ENCODE results near the gene GLYATL1B.
"Not testable (repeated sequence)": the region's sequence is repeated elsewhere in the genome, so short reads cannot be mapped to it uniquely, and the experiment has no call there.

GLYATL1B gene

DNA sequence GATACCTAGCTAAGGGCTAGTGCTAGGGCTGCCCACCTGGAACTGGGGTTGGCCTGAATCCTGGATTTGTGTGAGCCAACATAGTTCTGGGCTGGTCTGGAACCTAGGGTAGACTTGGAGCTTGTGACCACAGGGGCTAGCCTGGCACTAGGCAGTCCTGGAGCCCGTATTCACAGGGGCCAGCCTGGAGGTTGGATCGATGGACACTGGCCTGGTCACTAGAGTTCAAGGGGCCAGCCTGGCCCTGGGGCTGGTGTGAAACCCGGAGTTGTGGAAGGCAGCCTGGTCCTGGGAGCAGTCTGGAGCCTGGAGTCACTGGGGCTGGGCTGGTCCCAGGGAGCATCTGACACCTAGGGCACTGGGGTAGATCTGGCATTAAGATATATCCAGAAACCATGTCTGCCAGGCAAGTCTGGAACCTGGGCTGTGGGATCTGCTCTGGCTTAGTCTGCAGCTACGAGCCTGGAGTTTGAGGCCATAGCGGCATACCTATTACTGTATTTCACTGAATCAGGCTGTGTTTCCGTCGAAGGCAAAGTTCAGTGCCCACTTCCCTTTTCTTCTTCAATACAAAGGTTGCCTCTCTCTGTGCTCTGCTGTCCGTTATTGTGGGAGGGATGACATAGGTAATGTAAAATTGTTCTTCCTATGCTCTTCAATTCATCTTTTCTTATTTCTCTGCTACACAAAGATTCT lies 9.1 kb upstream of the GLYATL1B start:
- H3K27me3 ChIP-seq (ENCODE audit: control insufficient read depth, insufficient read depth, low read length): no peaks in the 10 kb centered on the region
- H3K27ac ChIP-seq (ENCODE audit: low read depth, low read length): no peak overlapping the region
- no peaks in the 10 kb centered on the region for H3K4me1 ChIP-seq (ENCODE audit: control insufficient read depth, insufficient read depth, low read length)

DNA sequence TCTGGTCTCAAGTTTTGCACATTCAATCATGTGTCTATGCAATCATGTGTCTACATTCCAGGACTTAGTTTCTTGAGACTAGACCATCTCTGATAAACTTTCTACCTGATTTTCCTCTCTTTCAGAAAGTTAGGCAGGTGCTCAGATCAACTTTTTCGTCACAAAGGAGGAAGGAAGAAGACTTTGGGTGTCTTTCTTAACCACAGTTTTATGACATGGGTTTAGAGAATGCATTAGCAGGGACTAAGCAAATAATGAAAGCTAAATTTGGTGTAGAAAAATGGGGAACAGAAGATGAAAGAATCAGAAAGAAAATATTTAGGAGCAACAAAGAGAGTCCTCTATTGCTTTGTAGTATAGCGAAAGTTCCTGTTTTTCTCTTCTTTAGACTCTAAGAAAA lies 7.7 kb upstream of the GLYATL1B start:
- no peak overlapping the region for H3K4me3 ChIP-seq (ENCODE audit: low read length)
- H3K27me3 ChIP-seq (ENCODE audit: control insufficient read depth, insufficient read depth, low read length): no peaks in the 10 kb centered on the region
- no peak overlapping the region for H3K27ac ChIP-seq (ENCODE audit: low read depth, low read length)
- no peaks in the 10 kb centered on the region for H3K36me3 ChIP-seq (ENCODE audit: control insufficient read depth, insufficient read depth, low read length)
- no peaks in the 10 kb centered on the region for H3K4me1 ChIP-seq (ENCODE audit: control insufficient read depth, insufficient read depth, low read length)
- no peak overlapping the region for H3K9ac ChIP-seq (ENCODE audit: low read length)

More for the DNA sequence above, 9.1 kb upstream of the GLYATL1B start:
- Histone ChIP-seq H3K4me3 (ENCODE audit: low read length) (no peak overlapping the region), H3K36me3 (ENCODE audit: control insufficient read depth, insufficient read depth, low read length) (no peaks in the 10 kb centered on the region), H3K9ac (ENCODE audit: low read length) (no peak overlapping the region)

DNA sequence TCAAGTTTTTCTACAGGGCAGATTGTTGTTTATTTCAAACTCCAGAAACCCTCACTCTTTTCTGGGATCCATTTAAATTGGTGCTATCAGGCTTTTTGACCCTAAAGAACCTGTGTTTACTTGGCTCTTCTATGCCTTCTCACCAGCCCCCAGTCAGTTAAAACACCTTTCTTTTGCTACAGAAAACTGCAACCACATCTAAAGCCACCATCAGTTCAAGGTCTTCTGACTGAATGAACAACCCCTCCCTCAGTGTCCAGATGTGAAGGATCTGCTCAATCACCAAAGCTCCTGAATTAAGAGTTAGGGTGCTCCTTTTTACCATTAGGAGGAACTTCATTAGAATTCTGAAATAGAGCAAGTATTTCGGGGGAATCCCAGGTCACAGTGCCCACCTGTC lies 7.0 kb upstream of the GLYATL1B start:
- Histone ChIP-seq H3K36me3 (ENCODE audit: control insufficient read depth, insufficient read depth, low read length) (no peaks in the 10 kb centered on the region), H3K27ac (ENCODE audit: low read depth, low read length) (no peak overlapping the region), H3K9ac (ENCODE audit: low read length) (no peak overlapping the region), H3K4me3 (ENCODE audit: low read length) (no peak overlapping the region), H3K27me3 (ENCODE audit: control insufficient read depth, insufficient read depth, low read length) (no peaks in the 10 kb centered on the region), H3K4me1 (ENCODE audit: control insufficient read depth, insufficient read depth, low read length) (no peaks in the 10 kb centered on the region)

DNA sequence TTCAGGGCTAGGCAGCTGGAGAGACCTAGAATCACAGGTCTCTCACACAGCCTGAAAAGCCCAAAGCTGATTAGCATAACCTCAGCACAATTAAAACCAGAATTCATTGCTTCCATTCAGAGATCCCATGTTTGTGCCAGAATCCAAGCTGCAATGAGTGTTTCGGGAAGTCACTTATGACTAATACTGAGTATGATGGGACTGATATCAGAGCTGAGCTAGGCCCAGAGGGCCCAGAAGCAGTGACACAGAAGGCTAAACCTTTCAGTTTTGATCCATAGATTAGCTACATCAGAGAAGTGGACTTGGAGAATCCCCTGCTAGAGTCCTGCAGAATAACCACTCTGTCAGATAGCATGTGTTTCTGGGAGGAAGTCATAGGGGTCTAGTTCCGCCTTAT lies 5.7 kb upstream of the GLYATL1B start:
- not testable (repeated sequence) for H3K36me3 ChIP-seq (ENCODE audit: control insufficient read depth, insufficient read depth, low read length); H3K27me3 ChIP-seq (ENCODE audit: control insufficient read depth, insufficient read depth, low read length); H3K27ac ChIP-seq (ENCODE audit: low read depth, low read length); H3K9ac ChIP-seq (ENCODE audit: low read length); H3K4me1 ChIP-seq (ENCODE audit: control insufficient read depth, insufficient read depth, low read length); H3K4me3 ChIP-seq (ENCODE audit: low read length)

DNA sequence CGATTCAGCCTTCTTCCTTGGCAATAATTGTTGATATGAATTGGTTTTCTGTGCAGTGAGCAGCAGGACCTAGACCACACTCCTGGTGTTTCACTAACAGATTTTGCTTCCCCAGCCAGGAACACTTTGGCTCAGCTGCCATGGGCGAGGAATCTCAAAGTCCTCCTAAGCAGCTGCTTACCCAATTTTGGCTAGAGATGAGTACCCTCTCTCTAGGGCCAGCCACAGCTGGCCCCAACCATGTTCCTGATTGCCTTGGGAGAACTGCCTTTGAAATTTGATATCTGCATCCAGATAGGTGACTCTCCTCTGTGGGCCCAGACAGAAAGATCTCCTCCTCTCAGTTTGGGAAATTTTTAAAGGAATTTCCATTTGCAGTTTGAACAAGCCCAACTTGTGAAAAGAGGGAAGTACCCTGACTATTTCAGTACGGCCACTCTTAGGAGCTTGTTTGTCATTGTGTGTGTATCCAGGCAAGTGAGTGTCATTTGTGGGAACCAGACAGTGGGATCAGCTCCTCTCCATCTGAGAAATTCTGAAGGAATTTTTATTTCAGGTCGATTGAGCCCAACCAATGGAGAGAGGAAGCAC lies 4.6 kb upstream of the GLYATL1B start:
- H3K4me3 ChIP-seq (ENCODE audit: low read length): not testable (repeated sequence)

DNA sequence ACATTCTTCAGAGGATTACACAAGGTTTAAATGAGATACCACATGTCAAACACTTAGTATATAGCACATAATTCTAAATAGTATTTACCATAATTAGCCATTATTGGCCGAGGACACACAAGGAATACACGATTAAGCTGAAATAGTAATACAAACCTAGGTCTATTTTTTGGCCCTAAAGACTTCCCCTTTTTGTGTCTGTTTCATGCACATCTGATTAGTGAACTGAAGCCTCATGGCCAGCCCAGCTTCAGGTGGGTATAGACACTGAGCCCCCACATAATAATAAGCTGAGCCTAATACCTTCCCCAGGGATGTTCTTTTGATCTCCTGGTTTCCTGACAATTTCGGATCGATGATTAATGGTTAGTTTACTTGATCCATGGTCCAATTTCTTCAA lies 2.1 kb downstream of the GLYATL1B start:
- Histone ChIP-seq H3K9ac (ENCODE audit: low read length) (no peak overlapping the region), H3K27ac (ENCODE audit: low read depth, low read length) (no peak overlapping the region), H3K4me3 (ENCODE audit: low read length) (no peak overlapping the region)

More for the DNA sequence above, 4.6 kb upstream of the GLYATL1B start:
- not testable (repeated sequence) for H3K9ac ChIP-seq (ENCODE audit: low read length); H3K4me1 ChIP-seq (ENCODE audit: control insufficient read depth, insufficient read depth, low read length); H3K36me3 ChIP-seq (ENCODE audit: control insufficient read depth, insufficient read depth, low read length); H3K27ac ChIP-seq (ENCODE audit: low read depth, low read length); H3K27me3 ChIP-seq (ENCODE audit: control insufficient read depth, insufficient read depth, low read length)

DNA sequence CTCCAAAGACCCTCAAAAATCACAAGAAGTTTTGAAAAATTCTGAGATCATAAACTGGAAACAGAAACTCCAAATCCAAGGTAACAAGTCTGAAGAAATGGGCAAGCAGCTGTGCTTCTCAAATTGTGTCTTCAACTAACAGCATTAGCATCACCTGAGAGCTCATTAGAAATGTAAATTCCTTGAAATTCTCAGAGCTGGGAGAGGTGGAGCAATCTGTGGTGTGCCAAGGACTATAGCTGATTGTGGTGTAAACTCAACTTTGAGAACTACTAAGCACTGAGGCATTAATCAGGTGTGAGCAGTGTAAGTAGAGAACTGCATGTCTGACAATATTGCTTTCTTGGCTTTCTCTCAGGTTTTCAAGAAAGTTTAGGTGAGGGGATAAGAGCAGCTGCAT lies 7.5 kb downstream of the GLYATL1B start:
- H3K4me1 ChIP-seq (ENCODE audit: control insufficient read depth, insufficient read depth, low read length); H3K36me3 ChIP-seq (ENCODE audit: control insufficient read depth, insufficient read depth, low read length); H3K27ac ChIP-seq (ENCODE audit: low read depth, low read length); H3K27me3 ChIP-seq (ENCODE audit: control insufficient read depth, insufficient read depth, low read length); H3K9ac ChIP-seq (ENCODE audit: low read length); H3K4me3 ChIP-seq (ENCODE audit: low read length): not testable (repeated sequence)

More for the DNA sequence above, 2.1 kb downstream of the GLYATL1B start:
- H3K4me1 ChIP-seq (ENCODE audit: control insufficient read depth, insufficient read depth, low read length): no peaks in the 10 kb centered on the region
- H3K36me3 ChIP-seq (ENCODE audit: control insufficient read depth, insufficient read depth, low read length): no peaks in the 10 kb centered on the region
- no peaks in the 10 kb centered on the region for H3K27me3 ChIP-seq (ENCODE audit: control insufficient read depth, insufficient read depth, low read length)

DNA sequence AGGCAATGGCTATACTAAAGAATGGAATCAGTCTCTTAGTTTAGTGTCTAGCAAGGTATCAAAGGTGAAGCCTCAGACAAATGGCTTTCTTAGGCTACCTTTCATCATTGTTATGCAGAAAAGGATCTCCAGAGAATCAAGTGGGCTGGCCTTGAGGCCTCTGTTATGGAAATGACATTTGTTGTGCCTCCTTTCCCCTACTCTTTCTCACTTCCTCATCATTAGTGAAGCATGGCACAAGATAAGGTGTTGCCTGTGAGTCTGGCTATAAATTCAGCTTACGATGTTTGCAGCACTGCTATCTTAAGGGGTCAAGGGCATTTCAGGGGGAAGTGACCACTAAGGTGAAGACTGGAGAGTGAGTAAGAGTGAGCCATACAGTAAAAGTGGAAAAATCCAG lies 9.1 kb downstream of the GLYATL1B start:
- not testable (repeated sequence) for H3K27me3 ChIP-seq (ENCODE audit: control insufficient read depth, insufficient read depth, low read length); H3K4me3 ChIP-seq (ENCODE audit: low read length); H3K36me3 ChIP-seq (ENCODE audit: control insufficient read depth, insufficient read depth, low read length); H3K27ac ChIP-seq (ENCODE audit: low read depth, low read length); H3K4me1 ChIP-seq (ENCODE audit: control insufficient read depth, insufficient read depth, low read length); H3K9ac ChIP-seq (ENCODE audit: low read length)

DNA sequence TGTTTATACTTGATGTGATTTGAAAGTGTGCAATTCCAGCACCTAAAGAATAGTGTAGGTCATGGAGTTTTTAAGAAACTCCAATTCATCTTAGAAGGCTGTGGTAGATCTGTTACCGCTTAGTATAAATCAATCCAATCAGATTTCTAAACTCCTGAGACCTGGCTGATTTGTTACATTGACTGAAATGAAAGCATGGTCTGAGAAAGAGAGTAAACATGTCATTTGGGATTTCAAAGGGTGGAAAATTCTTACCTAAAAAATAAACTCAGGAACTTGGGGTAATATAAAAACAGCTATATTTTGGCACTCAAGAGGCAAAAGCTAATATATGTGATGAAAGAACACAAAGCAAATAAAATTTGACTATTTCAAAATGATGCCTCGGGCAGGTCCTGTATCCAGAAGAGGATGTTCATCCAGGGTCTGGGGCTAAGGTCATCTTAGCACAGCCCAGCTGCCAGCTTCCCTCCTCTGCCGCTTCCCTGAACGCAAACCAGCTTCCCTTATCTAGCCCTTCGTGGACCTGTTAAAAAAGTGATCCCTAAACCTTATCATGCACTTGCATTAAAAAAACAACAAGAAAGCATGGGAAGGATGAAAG lies 10.0 kb downstream of the GLYATL1B start:
- not testable (repeated sequence) for H3K4me3 ChIP-seq (ENCODE audit: low read length); H3K4me1 ChIP-seq (ENCODE audit: control insufficient read depth, insufficient read depth, low read length); H3K36me3 ChIP-seq (ENCODE audit: control insufficient read depth, insufficient read depth, low read length); H3K27me3 ChIP-seq (ENCODE audit: control insufficient read depth, insufficient read depth, low read length); H3K9ac ChIP-seq (ENCODE audit: low read length); H3K27ac ChIP-seq (ENCODE audit: low read depth, low read length)

DNA sequence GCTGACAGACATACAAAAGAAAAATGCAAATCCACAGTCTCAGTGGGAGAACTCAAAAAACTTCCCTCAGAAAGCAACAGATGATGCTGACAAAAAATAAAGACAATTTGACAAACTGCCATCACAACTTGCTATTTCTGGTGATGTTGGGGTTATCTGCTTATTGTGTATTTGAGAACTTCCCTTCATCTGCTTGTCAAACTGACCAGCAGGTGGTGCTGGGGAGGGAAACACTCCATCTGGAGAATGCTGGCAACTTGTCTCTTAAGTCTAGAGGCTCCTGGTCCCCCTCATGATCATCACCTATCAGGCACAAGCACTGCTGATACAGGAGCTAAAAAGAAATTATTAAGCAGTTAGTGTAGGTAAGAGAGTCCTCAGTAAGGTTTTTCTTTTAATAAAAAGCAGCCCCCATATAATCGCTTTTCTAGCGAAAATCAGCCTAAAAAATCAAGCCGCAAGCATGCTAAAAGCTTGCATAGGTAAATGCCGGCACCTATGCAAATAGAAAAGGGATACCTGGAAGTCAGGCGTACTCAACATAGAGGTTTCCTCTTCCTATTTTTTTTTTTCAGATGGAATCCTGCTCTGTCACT lies 11.1 kb downstream of the GLYATL1B start:
- Histone ChIP-seq H3K9ac (ENCODE audit: low read length) (no peak overlapping the region), H3K4me3 (ENCODE audit: low read length) (no peak overlapping the region), H3K27me3 (ENCODE audit: control insufficient read depth, insufficient read depth, low read length) (no peaks in the 10 kb centered on the region), H3K27ac (ENCODE audit: low read depth, low read length) (no peak overlapping the region), H3K36me3 (ENCODE audit: control insufficient read depth, insufficient read depth, low read length) (no peaks in the 10 kb centered on the region), H3K4me1 (ENCODE audit: control insufficient read depth, insufficient read depth, low read length) (no peaks in the 10 kb centered on the region)

DNA sequence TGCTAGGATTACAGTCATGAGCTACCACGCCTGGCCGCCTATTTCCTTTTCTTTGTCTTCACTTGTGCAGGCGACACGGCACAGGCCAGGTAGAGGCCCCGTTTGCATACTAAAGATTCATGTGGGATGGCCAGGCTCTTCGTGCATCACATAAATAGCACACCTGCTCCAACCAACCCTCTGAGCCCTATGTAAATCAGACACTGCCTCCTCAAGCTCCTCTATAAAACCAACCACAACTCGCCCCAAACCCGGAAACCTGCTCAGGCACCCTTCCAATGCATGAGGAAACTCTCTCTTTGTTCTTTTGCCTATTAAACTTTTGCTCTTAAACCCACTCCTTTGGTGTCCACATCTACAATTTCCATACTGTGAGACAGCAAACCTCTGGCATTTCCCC lies 11.8 kb downstream of the GLYATL1B start:
- not testable (repeated sequence) for H3K9ac ChIP-seq (ENCODE audit: low read length); H3K36me3 ChIP-seq (ENCODE audit: control insufficient read depth, insufficient read depth, low read length); H3K27ac ChIP-seq (ENCODE audit: low read depth, low read length); H3K4me3 ChIP-seq (ENCODE audit: low read length); H3K27me3 ChIP-seq (ENCODE audit: control insufficient read depth, insufficient read depth, low read length); H3K4me1 ChIP-seq (ENCODE audit: control insufficient read depth, insufficient read depth, low read length)

DNA sequence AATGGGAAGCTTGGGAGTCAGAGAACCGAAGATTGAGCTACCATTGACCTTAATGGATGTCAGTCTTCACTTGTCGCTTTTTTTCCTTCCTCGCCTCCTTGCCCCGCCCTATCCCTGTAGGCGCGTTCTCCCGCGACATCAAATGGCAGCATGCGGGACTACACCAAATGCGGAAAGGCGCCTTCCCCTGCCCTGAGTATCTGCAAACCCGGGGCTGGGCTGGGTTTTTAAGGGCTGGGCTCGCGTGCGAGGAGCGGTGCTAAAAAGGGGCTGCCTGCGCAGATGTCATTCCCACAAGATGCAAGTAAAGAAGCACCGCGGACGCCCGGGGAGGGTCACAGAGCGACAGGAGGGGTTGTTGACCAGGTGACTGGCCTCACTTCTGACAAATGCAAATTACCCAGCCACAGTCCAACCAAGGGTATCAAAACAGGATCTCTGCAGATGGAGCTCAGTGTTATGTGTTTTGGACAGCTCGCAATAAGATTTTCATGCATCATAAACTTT lies 16.2 kb downstream of the GLYATL1B start:
- H3K4me3 ChIP-seq (ENCODE audit: low read length): peak overlapping the region; percentile 58
- H3K27me3 ChIP-seq (ENCODE audit: control insufficient read depth, insufficient read depth, low read length): no peaks in the 10 kb centered on the region
- peaks cover 3% of the 10 kb centered on the region for H3K4me1 ChIP-seq (ENCODE audit: control insufficient read depth, insufficient read depth, low read length)
- H3K9ac ChIP-seq (ENCODE audit: low read length): no peak overlapping the region
- H3K27ac ChIP-seq (ENCODE audit: low read depth, low read length): no peak overlapping the region
- no peaks in the 10 kb centered on the region for H3K36me3 ChIP-seq (ENCODE audit: control insufficient read depth, insufficient read depth, low read length)
